Endothelial cell of umbilical vein (primary cell): ENCODE results near the gene EVX1.

Experiments used
- CTCF ChIP-seq, 2 donors: IDR thresholded peaks; 1 replicate in 1 of 2; 2 replicates in 1 of 2; pipeline ENCODE4 v1.5.1; 2011; ENCODE audit warnings: low read length in 2 of 2, mild to moderate bottlenecking in 2 of 2, moderate library complexity in 2 of 2, control low read depth in 1 of 2, inconsistent platforms in 1 of 2, low read depth in 1 of 2; ENCODE audit not compliant: insufficient read depth in 1 of 2; ENCODE audit errors: extremely low read depth in 1 of 2
- EZH2 ChIP-seq: IDR thresholded peaks from 2 replicates; pipeline ENCODE4 v1.6.1; 2012; ENCODE audit warnings: borderline replicate concordance, low read depth, mild to moderate bottlenecking, moderate library complexity, low read length, inconsistent platforms; ENCODE audit not compliant: severe bottlenecking
- FOS ChIP-seq: IDR thresholded peaks from 2 replicates; pipeline ENCODE4 v1.6.1; 2011; ENCODE audit warnings: mild to moderate bottlenecking, low read length, moderate library complexity, borderline replicate concordance; ENCODE audit not compliant: insufficient read depth
- POLR2A ChIP-seq: IDR thresholded peaks from 2 replicates; pipeline ENCODE4 v1.6.1; 2012; ENCODE audit warnings: low read depth, mild to moderate bottlenecking, control low read depth, low read length
- POLR2AphosphoS5 ChIP-seq: IDR thresholded peaks from 2 replicates; pipeline ENCODE4 v1.6.1; 2012; ENCODE audit warnings: low read depth, mild to moderate bottlenecking, control low read depth, low read length, moderate library complexity; ENCODE audit not compliant: insufficient read depth
- TF ChIP-seq, protein P1 (sequence below): IDR thresholded peaks from 2 replicates; pipeline ENCODE4 v1.6.1; 2011; ENCODE audit not compliant: insufficient read depth, insufficient read length

GRCh38 chr7:27201580-27202017, 41.0 kb upstream of the EVX1 start:
- TF ChIP-seq CTCF (IDR thresholded peaks at IDR 0.05; ENCODE audit: extremely low read depth in 1 of 2, insufficient read depth in 1 of 2, low read depth in 1 of 2, low read length in 2 of 2) (no peak), POLR2AphosphoS5 (no peak), FOS (no peak), POLR2A (no peak), EZH2 (no peak)
- TF ChIP-seq, protein P1, sequence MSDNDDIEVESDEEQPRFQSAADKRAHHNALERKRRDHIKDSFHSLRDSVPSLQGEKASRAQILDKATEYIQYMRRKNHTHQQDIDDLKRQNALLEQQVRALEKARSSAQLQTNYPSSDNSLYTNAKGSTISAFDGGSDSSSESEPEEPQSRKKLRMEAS: no peak
